Ramos (cell line): ENCODE measurements around the gene U2SURP.

Experiments used
- in situ Hi-C: fragments of 300-500 bp; cut with MboI; formaldehyde crosslinking; loops from one replicate; pipeline ENCODE4 v1.14.3; 2022; ENCODE audit warnings: low sequenced_read_pairs; ENCODE audit not compliant: unreplicated experiment

U2SURP gene

DNA sequence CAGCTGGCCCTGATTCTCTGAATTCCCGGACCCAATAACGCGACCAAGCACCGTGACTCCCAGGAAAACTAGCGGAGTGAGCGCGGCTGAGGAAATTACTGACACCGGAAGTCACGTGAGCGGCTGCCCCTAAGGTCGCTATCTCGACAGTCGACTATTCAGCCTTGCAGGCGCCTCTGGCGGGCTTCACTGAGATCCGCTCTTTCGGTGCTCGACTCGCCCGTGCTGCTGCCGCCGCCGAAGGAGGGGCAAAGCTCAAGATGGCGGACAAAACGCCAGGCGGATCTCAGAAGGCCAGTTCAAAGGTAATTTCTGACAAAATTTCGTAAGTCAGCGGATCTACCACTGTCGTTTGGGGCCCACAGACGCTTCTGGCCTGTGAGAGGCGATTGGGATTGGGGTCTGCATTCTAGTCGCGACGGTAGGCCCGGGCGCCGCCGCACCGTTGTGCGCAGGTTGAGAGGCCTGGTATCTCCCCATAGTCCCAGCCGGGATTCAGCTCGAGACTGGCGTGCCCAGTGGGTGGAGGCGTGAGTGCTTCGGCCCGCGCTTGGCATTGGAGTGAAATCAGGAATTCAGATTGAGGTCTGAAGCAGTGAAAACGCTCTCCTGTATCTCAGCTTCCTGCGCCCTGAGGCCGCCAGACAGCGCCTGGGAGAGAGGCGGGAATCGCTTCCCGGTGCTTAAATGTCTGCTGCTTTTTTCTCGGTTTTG, at the start of gene U2SURP:
Gene U2SURP, plus strand, starts transcription at position 202 of the 714 bp plus-strand sequence. Its CDS starts 59 bp downstream, at position 261.
- in situ Hi-C loops = no loop called here

DNA sequence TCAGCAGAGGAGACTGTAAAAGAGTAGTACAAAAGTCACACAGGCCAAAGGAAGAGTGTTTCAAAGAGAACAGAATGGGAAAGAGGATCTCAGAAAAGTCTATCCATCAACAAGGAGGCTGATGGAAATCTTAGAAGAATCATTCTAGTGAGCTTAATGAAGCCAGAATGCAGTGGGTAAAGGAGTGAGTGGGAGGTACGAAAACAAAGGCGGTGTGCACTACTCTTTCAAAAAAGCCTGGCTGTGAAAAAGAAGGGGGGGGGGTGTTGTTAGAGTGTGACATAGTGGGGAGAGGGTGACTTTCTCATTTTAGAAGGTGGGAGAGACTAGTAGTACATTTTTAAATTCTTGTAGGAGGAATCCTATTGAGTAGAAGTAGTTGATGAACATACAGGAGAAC, 49.6 kb upstream of the U2SURP start:
- in situ Hi-C loops = no loop called here

DNA sequence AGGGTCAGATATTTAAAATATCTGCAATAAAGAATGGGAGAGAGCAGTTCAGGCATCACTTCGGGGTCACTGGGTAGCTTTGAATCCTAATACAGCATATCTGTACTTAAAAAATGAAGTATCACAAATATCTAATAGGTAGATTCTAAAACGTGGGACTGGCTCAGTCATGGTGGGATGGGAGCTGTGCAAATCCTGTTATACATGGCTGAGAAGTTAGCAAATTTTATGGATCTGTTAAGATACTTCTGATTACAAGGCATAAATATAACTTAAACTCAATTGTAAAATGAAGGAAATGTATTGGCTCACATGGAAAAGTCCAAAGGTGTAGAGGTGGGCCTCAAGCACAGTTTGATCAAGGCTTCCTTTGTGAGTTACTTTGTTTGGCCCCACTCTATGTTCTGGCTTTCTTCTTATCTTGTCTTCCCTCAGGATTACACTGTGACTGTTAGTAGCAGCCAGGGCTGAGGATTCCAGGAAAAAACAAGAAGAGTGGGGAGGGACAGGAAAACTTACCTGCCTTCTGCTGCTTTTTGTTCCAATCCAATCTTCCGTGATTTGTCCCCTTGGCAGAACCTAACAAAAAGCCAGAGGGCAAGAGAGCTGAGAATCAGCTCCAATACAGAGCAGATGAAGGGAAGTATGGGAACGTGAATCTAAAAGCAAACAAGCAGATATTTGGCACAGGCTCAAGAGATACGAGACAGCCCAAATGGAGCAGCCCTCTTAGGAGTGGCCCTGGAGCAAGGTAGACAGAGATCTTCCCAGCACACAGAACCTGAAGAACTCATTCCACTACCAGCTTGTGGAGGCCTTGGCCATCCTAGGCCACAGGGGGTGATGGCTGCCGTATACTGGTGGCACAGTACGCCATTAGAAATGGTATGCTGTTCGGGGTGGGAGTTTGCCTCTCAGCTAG, 48.8 kb upstream of the U2SURP start:
- in situ Hi-C loops = no loop called here

DNA sequence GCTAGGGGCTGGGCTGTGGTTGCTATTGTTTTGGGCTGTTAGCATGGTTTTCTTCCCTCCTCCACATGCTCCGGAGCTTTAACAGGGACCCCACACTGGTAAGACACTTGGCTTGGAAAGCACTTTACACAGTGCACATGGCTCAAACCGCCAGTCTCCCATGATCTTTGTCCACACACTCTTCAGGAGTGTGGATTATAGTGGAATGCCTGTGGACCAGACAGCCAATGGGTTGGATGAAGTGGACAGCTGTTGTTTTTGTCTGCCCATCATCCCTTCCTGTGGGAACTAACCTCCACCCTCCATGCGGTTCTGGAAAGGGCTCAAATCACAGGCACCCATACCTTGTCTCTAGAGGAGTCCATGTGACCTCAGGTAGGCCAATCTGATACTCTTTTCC, 47.9 kb upstream of the U2SURP start:
- in situ Hi-C loops = no loop called here

DNA sequence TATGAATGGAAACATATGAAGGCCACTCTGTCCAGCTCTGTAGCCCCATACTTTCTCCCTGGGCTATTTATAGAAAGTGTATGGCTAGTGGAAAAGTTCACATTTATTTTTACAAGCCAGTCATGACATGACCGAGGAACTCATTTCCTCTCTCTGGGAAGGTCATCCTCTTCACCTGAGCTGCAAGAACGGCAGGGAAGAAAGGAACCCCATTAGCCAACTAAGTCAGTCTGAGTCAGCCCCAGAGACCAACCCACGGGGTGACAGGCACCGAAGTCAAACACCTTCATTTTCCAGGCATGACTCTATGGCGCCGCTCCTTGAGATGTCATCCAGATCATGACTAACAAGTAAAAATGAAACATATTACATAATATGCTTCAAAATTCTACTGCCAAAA, 42.7 kb upstream of the U2SURP start:
- in situ Hi-C loops = no loop called here

DNA sequence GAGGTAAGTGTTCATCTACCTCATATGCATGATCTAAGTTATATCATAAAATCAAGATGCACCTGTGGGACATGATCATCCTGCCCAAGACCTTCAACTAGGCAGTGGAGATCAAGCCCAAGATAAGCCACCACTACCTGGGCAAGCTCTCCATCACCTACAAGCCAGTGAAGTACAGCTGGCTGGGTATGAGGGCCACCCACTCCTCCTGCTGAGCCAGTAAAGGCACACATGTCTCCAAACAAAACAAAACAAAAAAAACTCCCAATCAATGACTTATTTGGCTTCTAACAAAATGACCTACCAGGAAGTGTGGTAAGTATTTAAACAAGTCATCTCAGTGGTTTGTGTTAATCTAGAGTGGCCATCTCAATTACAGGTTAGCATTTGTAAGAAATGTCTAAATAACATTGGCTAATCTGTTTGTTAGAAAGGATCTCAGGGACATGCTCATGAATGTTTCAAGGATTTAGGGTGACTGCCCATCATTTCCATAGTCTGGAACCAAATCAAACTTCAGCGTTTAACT, 41.0 kb upstream of the U2SURP start:
- in situ Hi-C loops = no loop called here

DNA sequence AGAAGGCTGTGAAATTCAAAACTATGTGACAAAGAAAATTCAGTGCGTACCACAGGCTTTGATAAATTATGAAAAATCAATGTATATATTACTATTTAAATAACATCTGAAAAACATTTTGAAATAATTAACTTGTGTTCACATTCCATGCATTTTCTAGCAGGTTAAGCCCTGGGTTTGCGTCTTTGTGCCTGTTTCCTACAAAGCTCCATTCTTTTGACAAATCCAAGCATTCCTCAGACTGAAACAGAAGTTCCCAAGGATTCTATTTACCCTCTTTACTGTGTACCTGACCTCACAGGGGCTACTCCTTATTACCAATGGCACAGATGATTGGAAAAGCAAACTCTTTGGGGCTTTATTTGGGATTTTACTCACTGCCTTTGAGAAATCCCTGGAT, 39.8 kb upstream of the U2SURP start:
- in situ Hi-C loops = no loop called here

DNA sequence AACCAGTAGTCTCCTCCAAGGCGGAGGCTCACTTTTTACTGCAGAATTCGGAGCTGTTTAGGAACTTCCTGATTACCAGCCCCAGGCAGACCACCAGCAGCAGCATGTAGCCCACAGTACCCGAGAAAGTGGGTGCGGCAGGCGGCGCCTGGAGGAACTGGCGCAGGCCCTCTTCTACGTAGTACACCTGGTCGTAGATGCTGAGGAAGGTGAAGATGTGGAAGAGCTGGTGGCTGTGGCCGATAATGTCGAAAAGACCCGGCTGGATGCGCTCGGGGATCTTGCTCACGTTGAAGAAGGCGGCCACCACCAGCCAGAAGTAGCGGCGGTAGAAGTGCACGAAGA, 39.2 kb upstream of the U2SURP start:
- in situ Hi-C loops = no loop called here

DNA sequence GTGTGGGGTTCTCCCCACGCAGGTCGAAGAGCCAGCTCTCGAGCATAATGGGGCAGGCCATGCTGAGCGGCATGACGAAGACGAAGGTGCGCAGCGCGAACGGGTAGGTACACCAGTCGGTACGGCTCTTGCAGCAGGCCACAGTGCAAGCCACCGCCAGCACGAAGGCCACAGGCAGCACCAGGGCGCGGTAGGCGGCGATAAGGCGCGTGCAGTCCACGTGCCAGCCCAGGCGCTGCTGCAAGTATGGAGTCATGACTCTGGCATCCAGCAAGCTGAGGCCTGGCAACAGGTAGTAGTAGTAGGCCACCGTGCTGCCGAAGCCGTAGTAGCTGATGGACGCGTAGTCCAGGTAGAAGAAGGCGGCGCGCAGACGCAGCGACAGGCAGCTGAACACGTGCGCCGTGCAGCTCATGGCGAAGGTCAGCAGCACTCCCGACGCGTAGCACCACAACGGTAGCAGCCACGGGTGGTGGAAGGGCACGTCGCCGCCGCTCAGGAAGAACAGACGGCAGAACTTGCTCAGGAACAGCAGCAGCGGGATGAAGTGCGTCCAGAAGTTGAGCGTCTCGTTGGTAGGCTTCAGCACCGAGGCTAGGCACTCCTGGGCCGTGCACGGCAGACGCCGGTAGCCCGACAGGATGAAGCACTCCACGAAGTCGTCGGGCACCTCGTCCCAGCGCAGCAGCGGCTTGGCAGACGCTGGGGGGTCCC, 38.7 kb upstream of the U2SURP start:
- in situ Hi-C loops = no loop called here

DNA sequence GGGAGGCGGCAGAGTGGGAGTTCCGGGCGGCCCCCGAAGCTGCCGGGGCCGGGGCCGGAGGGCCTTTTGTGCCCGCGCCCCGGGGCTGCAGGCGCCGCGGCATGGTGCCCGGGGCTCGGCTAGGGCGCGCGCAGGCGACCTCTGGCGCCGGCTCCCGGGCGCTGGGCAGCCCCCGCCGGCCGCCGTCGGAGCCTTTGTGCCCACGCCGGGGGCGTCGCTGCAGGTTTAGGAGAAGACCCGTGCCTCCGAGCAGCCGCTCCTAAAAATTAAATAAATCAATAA, 38.2 kb upstream of the U2SURP start:
- in situ Hi-C loops = no loop called here

DNA sequence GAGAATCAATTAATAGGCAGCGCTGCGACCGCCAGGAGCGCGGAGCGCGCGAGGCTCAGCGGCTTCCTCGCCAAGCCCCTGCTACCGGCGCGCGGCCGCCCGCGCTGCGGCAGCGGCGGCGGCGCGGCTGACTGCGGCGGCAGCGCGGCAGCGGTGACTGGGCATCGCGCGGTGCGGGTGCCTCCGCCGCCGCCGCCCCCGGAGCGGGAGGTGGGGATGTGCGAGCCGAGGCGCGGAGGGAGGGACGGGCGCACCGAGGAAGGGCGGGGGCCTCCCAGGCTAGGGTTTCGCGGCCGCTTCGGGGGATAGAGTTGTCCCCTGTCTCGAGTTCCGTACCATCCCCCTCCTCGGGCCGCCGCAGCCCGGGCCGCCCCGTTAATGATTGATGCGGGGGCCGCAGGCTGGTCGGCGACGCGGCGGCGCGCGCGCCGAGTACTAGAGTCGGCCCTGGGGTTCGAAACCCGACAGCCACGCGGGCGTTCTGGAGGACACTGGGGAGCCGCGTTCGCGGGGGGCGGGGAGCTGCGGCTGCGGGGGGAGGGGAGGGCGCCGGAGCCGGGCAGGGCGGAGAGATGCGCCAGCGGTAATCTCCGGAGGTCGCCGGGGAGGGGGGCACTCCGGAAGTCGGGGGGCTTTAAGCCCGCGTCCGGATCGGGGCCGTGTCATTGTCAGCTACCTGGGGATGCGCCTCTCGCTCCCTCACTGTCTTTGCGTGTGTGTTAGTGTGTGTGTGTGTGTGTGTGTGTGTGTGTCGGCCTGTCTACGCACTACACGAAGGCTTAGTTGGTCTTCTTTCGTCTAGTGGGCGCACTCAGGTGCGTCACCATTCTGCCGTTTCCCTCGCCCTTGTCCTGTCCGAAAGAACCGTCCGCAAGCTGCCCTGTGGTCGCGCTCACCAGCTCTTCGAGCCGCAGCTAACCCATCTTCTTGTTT, 37.6 kb upstream of the U2SURP start, which contains the start of gene PAQR9:
Gene PAQR9, minus strand, starts transcription at position 159 of the 933 bp plus-strand sequence. CDS start 338 bp downstream, outside the sequence.
- in situ Hi-C loops = no loop called here

DNA sequence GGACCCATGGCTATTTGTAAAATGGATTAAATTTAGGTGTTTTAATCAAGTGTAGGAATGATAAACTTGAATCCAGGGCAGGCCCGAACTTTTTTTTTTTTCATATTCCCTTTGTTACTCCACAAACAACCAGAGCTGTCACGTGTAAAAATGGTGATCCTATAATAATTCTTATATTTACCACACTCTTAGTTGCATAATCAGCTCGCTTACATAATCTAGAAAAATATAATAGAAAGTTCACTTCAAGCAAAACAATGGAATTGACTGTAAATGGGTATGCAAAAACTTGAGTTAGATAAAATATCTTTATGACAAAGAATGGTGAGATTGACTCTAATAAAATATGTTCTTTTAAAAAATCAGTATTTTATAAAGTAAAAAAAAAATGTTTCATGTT, 35.8 kb upstream of the U2SURP start:
- in situ Hi-C loops = no loop called here

DNA sequence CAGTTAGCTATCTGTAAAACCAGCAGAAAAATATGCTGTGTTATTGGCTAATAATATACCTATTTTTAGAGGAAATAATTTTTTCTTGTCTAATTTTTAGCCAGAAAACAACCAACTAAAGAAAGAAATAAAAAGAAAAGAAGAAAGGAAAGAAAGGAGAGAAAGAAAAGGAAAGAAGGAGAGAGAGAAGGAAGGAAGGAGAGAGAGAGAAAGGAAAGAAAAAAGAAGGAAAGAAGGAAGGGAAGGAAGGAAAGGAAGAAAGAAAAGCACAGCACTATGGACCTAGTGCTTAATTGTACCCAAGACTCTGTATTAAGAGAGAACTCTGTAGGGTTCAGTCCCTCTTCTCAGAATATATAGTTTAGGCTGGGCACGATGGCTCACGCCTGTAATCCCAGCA, 34.6 kb upstream of the U2SURP start:
- in situ Hi-C loops = no loop called here

DNA sequence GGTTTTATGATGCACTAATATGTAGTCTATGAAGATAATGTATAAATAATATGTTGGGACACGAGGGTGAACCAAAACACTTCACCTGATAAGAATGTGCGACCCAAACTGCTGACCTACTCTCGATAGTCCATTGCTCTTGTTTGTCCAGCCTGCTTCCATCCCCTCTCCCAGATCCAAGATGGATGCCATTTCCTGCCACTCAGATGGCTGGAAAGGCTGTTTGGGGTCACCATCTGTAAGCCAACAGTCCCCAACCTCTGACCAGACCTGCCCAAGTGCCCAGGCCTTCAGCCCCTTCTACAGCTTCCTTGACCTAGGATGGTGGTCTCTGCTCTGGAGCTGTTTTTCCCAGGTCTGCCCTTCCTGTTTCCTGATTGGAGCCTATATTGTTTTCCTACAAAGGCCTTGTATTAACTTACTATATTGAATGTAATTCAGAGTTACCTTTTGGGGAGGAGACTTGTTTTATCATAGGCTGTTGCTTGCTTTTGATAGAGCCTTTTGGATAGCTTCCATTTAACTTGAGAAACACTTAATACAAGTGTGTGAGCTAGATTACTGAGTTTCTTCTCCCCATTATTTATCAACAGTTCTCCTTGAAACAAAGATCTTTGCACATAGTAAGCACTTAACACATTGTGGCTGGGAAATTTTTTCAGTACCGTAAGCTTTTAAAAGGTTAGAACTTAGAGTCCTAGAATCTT, 32.9 kb upstream of the U2SURP start:
- in situ Hi-C loops = no loop called here

DNA sequence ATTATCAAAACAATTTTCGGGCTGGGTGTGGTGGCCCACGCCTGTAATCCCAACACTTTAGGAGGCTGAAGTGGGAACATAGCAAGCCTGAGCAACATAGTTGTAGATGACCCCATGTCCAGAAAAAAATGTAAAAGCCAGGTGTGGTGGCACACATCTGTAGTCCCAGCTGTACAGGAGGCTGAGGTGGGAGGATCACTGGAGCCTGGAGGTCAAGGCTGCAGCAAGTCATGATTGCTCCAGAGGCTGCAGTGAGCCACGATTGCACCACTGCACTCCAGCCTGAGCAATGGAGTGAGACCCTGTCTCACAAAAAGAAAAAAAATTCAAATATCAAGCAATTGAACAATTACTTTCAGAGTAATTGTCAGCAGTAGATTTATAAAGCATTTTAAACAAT, 29.9 kb upstream of the U2SURP start:
- in situ Hi-C loops = no loop called here

DNA sequence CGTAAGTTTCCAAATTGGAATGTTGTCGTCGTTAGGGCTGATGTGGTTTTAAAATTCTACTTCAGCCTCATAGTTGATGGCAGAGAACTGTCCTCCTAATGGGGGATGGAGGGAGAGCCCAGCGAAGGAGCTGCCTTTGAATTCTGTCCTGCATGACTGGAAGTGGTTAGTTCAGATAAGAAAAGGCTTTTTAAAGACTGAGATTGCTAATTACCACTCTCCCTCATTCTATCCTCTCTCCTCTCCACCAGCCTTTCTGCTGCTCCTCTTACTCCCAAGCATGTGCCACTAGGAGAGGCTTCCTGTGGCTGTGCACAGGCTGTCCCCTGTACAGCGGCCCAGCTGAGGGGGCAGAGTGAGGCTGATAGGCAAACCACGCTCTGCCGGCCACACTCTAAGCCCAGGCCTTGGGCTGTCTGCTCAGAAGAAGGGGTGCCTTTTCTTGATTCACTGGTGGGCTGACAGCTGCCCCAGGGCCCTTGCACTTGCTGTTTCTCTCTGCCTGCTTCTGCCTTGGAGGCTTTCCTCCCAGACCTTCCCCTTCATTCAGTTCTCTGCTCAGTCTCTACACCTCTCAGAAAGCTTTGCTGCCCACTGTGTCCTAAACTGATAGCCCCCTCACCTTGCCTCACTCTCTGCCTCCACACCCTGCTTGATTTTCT, 29.1 kb upstream of the U2SURP start:
- in situ Hi-C loops = no loop called here

DNA sequence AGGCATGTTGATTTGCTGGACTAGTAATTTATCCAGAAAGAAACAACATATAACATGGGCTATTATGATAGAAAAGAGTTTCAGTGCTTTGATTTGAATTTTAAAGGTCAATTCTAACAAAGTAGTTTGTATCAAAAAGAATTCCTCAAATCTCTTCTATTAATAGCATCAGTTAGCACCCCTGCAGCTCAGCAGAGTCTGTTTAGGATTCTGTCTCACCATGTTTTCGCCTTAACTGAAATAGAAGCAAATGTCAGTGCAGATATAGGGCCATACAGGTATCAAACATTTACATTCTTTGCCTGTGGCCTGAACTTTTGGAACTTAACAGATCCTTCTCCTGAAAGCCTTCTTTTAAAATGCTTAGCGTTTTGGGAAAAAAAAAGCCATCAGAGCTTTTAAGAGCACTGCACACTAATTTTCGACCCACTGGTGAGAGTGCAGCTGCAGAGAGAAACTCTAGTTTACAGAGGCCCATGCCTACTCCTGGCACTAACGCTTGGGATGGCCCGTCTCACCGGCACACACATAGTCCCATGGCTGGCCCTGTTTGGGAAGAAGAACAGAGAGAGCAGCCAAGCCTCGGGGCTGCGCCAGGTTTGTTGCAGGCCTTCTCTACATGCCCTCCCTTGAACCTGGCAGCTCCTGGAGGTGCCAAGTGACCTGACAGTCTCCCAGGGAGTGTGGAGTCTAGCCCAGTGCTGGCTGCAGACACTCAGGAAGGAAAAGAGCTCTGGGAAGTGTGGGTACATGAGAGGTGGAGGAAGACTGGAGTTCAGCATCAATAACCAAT, 28.0 kb upstream of the U2SURP start:
- in situ Hi-C loops = no loop called here
